Fibroblast of villous mesenchyme (primary cell): Measurements from ENCODE around the gene C10orf105. TPM values are rescaled to one million over a fixed set of nuclear protein-coding genes. Genes with fewer than 3 reads are reported as not detected.

Source experiments
- DNase-seq: peaks from one replicate; pipeline ENCODE4 v3.0.0-alpha.2; 2010; ENCODE audit warnings: low read depth
- H3K4me3 ChIP-seq: 2 replicates; pipeline ENCODE4 v1.5.1; 2011; ENCODE audit warnings: low read depth, mild to moderate bottlenecking, low read length
- CTCF ChIP-seq: IDR thresholded peaks from 2 replicates; pipeline ENCODE4 v1.5.1; 2012; ENCODE audit warnings: low read depth, mild to moderate bottlenecking, low read length; ENCODE audit not compliant: insufficient read depth
- total RNA-seq: library from RNA; depleted of rRNA; stranded (reverse); fragments of >200 nt; gene quantifications from 2 replicates; pipeline ENCODE4 v1.2.3, GENCODE V29; 2012

Gene C10orf105
- total RNA-seq, 1 donor, result not detected

- no peak for TF ChIP-seq CTCF
- no peak overlapping the region for H3K4me3 ChIP-seq
- no peak for DNase-seq
Measured at GRCh38 chr10:71716426-71716825, 3.2 kb downstream of the C10orf105 start.

GRCh38 chr10:71715860-71716259, 3.7 kb downstream of the C10orf105 start:
- no peak for TF ChIP-seq CTCF
- no peak for DNase-seq
- H3K4me3 ChIP-seq, result no peak overlapping the region

- DNase-seq, result no peak
- no peak for TF ChIP-seq CTCF
- no peak overlapping the region for H3K4me3 ChIP-seq
Measured at GRCh38 chr10:71715026-71715425, 4.6 kb downstream of the C10orf105 start.

GRCh38 chr10:71714592-71714991, 5.0 kb downstream of the C10orf105 start:
- no peak for TF ChIP-seq CTCF
- no peak for DNase-seq
- H3K4me3 ChIP-seq, result no peak overlapping the region

- no peak overlapping the region for H3K4me3 ChIP-seq
Measured at GRCh38 chr10:71714031-71714410, 5.6 kb downstream of the C10orf105 start.

GRCh38 chr10:71713135-71714030, 6.2 kb downstream of the C10orf105 start:
- peak; percentile 78 for DNase-seq
- no peak overlapping the region for H3K4me3 ChIP-seq
- TF ChIP-seq CTCF, result peak; percentile 41

More at GRCh38 chr10:71714031-71714410, 5.6 kb downstream of the C10orf105 start:
- no peak for TF ChIP-seq CTCF
- no peak for DNase-seq
